RWPE2 (cell line): ENCODE measurements around the gene MYOM1.

Experiments used
- ATAC-seq: fragments of 200-7000 bp; cut with Tn5 transposase; 3 replicates; pipeline ENCODE4 v1.9.1; 2021; ENCODE audit warnings: low read depth
- DNase-seq: peaks from one replicate; pipeline ENCODE4 v3.0.0-alpha.2; 2020; ENCODE audit warnings: low spot score
- H3K27ac ChIP-seq: fragments of 450-650 bp; 2 replicates; pipeline ENCODE4 v1.5.1; 2017; ENCODE audit warnings: mild to moderate bottlenecking; ENCODE audit not compliant: poor library complexity, severe bottlenecking
- H3K27me3 ChIP-seq: fragments of 250-450 bp; sonication (Bioruptor Pico); 2 replicates; pipeline ENCODE4 v1.5.1; 2021; ENCODE audit warnings: mild to moderate bottlenecking, moderate library complexity; ENCODE audit not compliant: insufficient read depth, poor library complexity, severe bottlenecking
- H3K36me3 ChIP-seq: fragments of 250-450 bp; sonication (Bioruptor Pico); 2 replicates; pipeline ENCODE4 v1.5.1; 2020; ENCODE audit warnings: low read depth, mild to moderate bottlenecking, moderate library complexity
- H3K4me1 ChIP-seq: fragments of 250-450 bp; sonication (Bioruptor Pico); 2 replicates; pipeline ENCODE4 v1.5.1; 2021; ENCODE audit warnings: mild to moderate bottlenecking, moderate library complexity; ENCODE audit not compliant: insufficient read depth, poor library complexity, severe bottlenecking
- H3K4me3 ChIP-seq: fragments of 250-450 bp; sonication (Bioruptor Pico); 2 replicates; pipeline ENCODE4 v1.5.1; 2021; ENCODE audit warnings: mild to moderate bottlenecking, moderate library complexity; ENCODE audit not compliant: severe bottlenecking
- H3K9me3 ChIP-seq: fragments of 250-450 bp; sonication (Bioruptor Pico); 2 replicates; pipeline ENCODE4 v1.5.1; 2021; ENCODE audit warnings: mild to moderate bottlenecking, moderate library complexity; ENCODE audit not compliant: severe bottlenecking
- CTCF ChIP-seq: fragments of 450-650 bp; IDR thresholded peaks from one replicate; pipeline ENCODE4 v1.5.1; 2017; ENCODE audit warnings: mild to moderate bottlenecking, moderate library complexity; ENCODE audit not compliant: poor library complexity, severe bottlenecking

MYOM1 gene

GRCh38 chr18:3058328-3059191 lies 161.2 kb downstream of the MYOM1 start:
- Histone ChIP-seq H3K27ac (no peak overlapping the region), H3K36me3 (no peaks in the 10 kb centered on the region), H3K4me3 (no peak overlapping the region), H3K27me3 (no peaks in the 10 kb centered on the region), H3K9me3 (no peaks in the 10 kb centered on the region), H3K4me1 (peaks cover 7% of the 10 kb centered on the region)
- DNase-seq (no peak), ATAC-seq (no peak)
- TF ChIP-seq CTCF = no peak

GRCh38 chr18:3057526-3057925 lies 162.2 kb downstream of the MYOM1 start:
- ATAC-seq = no peak
- H3K4me3 ChIP-seq = no peak overlapping the region
- no peaks in the 10 kb centered on the region for H3K27me3 ChIP-seq
- H3K27ac ChIP-seq = no peak overlapping the region
- H3K36me3 ChIP-seq = no peaks in the 10 kb centered on the region
- no peak for TF ChIP-seq CTCF
- no peaks in the 10 kb centered on the region for H3K9me3 ChIP-seq
- peaks cover 7% of the 10 kb centered on the region for H3K4me1 ChIP-seq
- DNase-seq = no peak

- no peak for TF ChIP-seq CTCF
- no peaks in the 10 kb centered on the region for H3K27me3 ChIP-seq
Measured at GRCh38 chr18:3056311-3056710, 163.5 kb downstream of the MYOM1 start.

GRCh38 chr18:3055816-3056215 lies 164.0 kb downstream of the MYOM1 start:
- no peak overlapping the region for H3K4me3 ChIP-seq
- no peaks in the 10 kb centered on the region for H3K9me3 ChIP-seq
- no peak overlapping the region for H3K27ac ChIP-seq
- H3K27me3 ChIP-seq = no peaks in the 10 kb centered on the region
- no peak for TF ChIP-seq CTCF
- ATAC-seq (peak; percentile 38; the same call in 2 of the 3 replicates), DNase-seq (no peak)
- no peaks in the 10 kb centered on the region for H3K36me3 ChIP-seq
- peaks cover 7% of the 10 kb centered on the region for H3K4me1 ChIP-seq

More at GRCh38 chr18:3056311-3056710, 163.5 kb downstream of the MYOM1 start:
- Histone ChIP-seq H3K4me3 (no peak overlapping the region), H3K36me3 (no peaks in the 10 kb centered on the region), H3K27ac (no peak overlapping the region), H3K9me3 (no peaks in the 10 kb centered on the region), H3K4me1 (peaks cover 7% of the 10 kb centered on the region)
- ATAC-seq (no peak), DNase-seq (no peak)

- ATAC-seq (no peak), DNase-seq (no peak)
- no peak for TF ChIP-seq CTCF
- Histone ChIP-seq H3K36me3 (no peaks in the 10 kb centered on the region), H3K4me3 (no peak overlapping the region), H3K4me1 (peaks cover 7% of the 10 kb centered on the region), H3K27ac (no peak overlapping the region), H3K27me3 (no peaks in the 10 kb centered on the region), H3K9me3 (no peaks in the 10 kb centered on the region)
Measured at GRCh38 chr18:3055186-3055728, 164.5 kb downstream of the MYOM1 start.
